MM.1S (cell line): ENCODE results near the gene KLHDC8A.

Experiments
- DNase-seq: peaks from one replicate; pipeline ENCODE4 v3.0.0-alpha.2; 2015
- H2AFZ ChIP-seq: fragments of 300-600 bp; sonication (generic); 2 replicates; pipeline ENCODE4 v1.6.0; 2016; ENCODE audit warnings: antibody characterized with exemption, low read length
- H3F3A ChIP-seq: fragments of 300-600 bp; sonication (generic); 2 replicates; pipeline ENCODE4 v1.6.1; 2016; ENCODE audit warnings: mild to moderate bottlenecking, antibody characterized with exemption, low read length, moderate library complexity, mixed read lengths; ENCODE audit not compliant: insufficient read depth
- H3K27ac ChIP-seq: fragments of 300-600 bp; sonication (generic); 2 replicates; pipeline ENCODE4 v1.5.1; 2016; ENCODE audit warnings: mild to moderate bottlenecking, low read length
- H3K27me3 ChIP-seq: fragments of 300-600 bp; sonication (generic); replicated peaks from 2 replicates; pipeline ENCODE4 v1.6.0; 2016; ENCODE audit warnings: low read length; ENCODE audit not compliant: insufficient read depth
- H3K36me3 ChIP-seq: fragments of 300-600 bp; sonication (generic); replicated peaks from 2 replicates; pipeline ENCODE4 v1.6.1; 2016; ENCODE audit warnings: mild to moderate bottlenecking, low read length, mixed read lengths; ENCODE audit not compliant: insufficient read depth
- H3K4me1 ChIP-seq: fragments of 300-600 bp; sonication (generic); 2 replicates; pipeline ENCODE4 v1.6.1; 2016; ENCODE audit warnings: low read length, mixed read lengths
- H3K4me2 ChIP-seq: fragments of 300-600 bp; sonication (generic); 2 replicates; pipeline ENCODE4 v1.6.0; 2016; ENCODE audit warnings: low read depth, low read length
- H3K4me3 ChIP-seq: fragments of 300-600 bp; sonication (generic); 2 replicates; pipeline ENCODE4 v1.5.1; 2016; ENCODE audit warnings: low read length, mixed read lengths
- H3K79me2 ChIP-seq: fragments of 300-600 bp; sonication (generic); 2 replicates; pipeline ENCODE4 v1.6.1; 2016; ENCODE audit warnings: mixed run types, low read length, mixed read lengths
- H3K9ac ChIP-seq: fragments of 300-600 bp; sonication (generic); 2 replicates; pipeline ENCODE4 v1.6.1; 2016; ENCODE audit warnings: low read length, mixed read lengths
- H3K9me2 ChIP-seq: fragments of 300-600 bp; sonication (generic); replicated peaks from 2 replicates; pipeline ENCODE4 v1.6.1; 2016; ENCODE audit warnings: mild to moderate bottlenecking, low read length, mixed read lengths; ENCODE audit not compliant: insufficient read depth
- H3K9me3 ChIP-seq: fragments of 300-600 bp; sonication (generic); replicated peaks from 2 replicates; pipeline ENCODE4 v1.6.1; 2016; ENCODE audit warnings: mild to moderate bottlenecking, low read length, mixed read lengths; ENCODE audit not compliant: insufficient read depth
- H4K20me1 ChIP-seq: fragments of 300-600 bp; sonication (generic); 2 replicates; pipeline ENCODE4 v1.6.1; 2016; ENCODE audit warnings: mild to moderate bottlenecking, low read length, moderate library complexity, mixed read lengths; ENCODE audit not compliant: insufficient read depth
- EZH2 ChIP-seq: fragments of 300-600 bp; sonication (generic); optimal IDR thresholded peaks from 2 replicates; pipeline ENCODE3; 2017; ENCODE audit warnings: low read depth, mild to moderate bottlenecking, antibody characterized with exemption, low read length, mixed read lengths
- EZH2phosphoT487 ChIP-seq: fragments of 300-600 bp; sonication (generic); IDR thresholded peaks from 2 replicates; pipeline ENCODE4 v1.6.1; 2018; ENCODE audit warnings: antibody characterized with exemption, low read length
- TF ChIP-seq, protein P1 (sequence below): fragments of 300-600 bp; sonication (generic); IDR thresholded peaks from 2 replicates; pipeline ENCODE4 v1.5.1; 2016; ENCODE audit warnings: antibody characterized with exemption, low read length, mixed read lengths

The KLHDC8A gene

DNA sequence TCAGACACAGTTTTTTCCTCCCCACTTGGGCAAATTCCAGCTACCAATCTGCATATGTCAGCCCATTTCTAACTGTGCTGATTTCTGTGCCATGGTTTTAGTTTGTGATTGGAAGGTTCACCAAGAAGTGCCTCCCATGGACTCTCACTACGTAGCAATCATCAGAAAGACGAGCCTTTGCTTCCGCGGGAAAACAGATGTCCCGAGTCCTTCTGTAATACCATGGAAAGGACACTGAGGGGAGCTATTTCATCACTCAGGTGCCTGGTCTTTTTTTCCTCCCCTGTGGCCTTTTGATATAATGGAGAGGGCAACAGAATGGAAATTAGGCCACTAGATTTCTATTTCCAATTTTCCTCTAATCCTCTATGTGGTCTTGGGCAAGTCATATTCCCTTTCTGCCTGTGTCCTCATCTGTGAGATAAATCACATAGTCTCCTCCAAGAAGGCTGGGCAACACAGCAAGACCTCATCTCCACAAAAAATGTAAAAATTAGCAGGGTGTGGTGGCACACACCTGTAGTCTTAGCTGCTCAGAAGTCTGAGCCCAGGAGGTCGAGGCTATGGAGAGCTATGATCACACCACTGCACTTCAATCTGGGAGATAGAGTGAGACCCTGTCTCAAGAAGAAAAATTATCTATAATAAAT, 40.4 kb upstream of the KLHDC8A start:
- no peak overlapping the region for H3K4me2 ChIP-seq
- no peaks in the 10 kb centered on the region for H3K36me3 ChIP-seq
- no peak overlapping the region for H3K27ac ChIP-seq
- no peaks in the 10 kb centered on the region for H3K9me2 ChIP-seq
- H3K4me1 ChIP-seq = no peaks in the 10 kb centered on the region
- no peaks in the 10 kb centered on the region for H3K79me2 ChIP-seq
- no peak overlapping the region for H3K9ac ChIP-seq
- no peaks in the 10 kb centered on the region for H3K9me3 ChIP-seq
- TF ChIP-seq EZH2 (no peak), EZH2phosphoT487 (no peak)
- TF ChIP-seq, protein P1, sequence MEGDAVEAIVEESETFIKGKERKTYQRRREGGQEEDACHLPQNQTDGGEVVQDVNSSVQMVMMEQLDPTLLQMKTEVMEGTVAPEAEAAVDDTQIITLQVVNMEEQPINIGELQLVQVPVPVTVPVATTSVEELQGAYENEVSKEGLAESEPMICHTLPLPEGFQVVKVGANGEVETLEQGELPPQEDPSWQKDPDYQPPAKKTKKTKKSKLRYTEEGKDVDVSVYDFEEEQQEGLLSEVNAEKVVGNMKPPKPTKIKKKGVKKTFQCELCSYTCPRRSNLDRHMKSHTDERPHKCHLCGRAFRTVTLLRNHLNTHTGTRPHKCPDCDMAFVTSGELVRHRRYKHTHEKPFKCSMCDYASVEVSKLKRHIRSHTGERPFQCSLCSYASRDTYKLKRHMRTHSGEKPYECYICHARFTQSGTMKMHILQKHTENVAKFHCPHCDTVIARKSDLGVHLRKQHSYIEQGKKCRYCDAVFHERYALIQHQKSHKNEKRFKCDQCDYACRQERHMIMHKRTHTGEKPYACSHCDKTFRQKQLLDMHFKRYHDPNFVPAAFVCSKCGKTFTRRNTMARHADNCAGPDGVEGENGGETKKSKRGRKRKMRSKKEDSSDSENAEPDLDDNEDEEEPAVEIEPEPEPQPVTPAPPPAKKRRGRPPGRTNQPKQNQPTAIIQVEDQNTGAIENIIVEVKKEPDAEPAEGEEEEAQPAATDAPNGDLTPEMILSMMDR = peak; percentile 95
- H4K20me1 ChIP-seq = no peaks in the 10 kb centered on the region
- H3K4me3 ChIP-seq = no peak overlapping the region
- H3K27me3 ChIP-seq = peaks cover 12% of the 10 kb centered on the region; the same call in 1 of the 2 replicates
- H2AFZ ChIP-seq = no peak overlapping the region
- DNase-seq = peak; percentile 68
- no peaks in the 10 kb centered on the region for H3F3A ChIP-seq

DNA sequence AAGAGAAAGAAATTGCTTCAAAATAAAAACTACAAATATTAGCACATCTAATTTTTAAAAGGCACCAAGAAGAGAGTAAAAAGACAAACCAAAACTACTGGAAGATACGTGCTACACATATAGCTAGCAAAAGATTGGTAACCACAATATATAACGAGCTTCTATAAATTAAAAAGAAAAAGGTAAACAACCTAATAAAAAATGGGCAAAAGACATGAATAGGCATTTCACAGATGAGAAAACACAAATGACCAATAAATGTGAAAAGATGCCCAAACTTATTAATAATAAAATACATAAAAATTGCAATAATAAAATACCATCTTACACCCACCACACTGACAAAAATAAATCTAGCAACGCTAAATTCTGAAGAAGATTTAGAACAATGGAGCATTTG, 38.9 kb upstream of the KLHDC8A start:
- Histone ChIP-seq H3F3A (no peaks in the 10 kb centered on the region), H3K9ac (no peak overlapping the region), H3K79me2 (no peaks in the 10 kb centered on the region), H3K36me3 (no peaks in the 10 kb centered on the region), H4K20me1 (no peaks in the 10 kb centered on the region), H3K27ac (no peak overlapping the region), H3K4me3 (no peak overlapping the region), H3K4me2 (no peak overlapping the region), H3K4me1 (no peaks in the 10 kb centered on the region), H3K9me3 (no peaks in the 10 kb centered on the region), H2AFZ (no peak overlapping the region), H3K27me3 (peaks cover 12% of the 10 kb centered on the region; the same call in 1 of the 2 replicates), H3K9me2 (no peaks in the 10 kb centered on the region)
- DNase-seq = no peak
- TF ChIP-seq EZH2 (no peak), EZH2phosphoT487 (no peak)
- TF ChIP-seq, protein P1 = no peak

DNA sequence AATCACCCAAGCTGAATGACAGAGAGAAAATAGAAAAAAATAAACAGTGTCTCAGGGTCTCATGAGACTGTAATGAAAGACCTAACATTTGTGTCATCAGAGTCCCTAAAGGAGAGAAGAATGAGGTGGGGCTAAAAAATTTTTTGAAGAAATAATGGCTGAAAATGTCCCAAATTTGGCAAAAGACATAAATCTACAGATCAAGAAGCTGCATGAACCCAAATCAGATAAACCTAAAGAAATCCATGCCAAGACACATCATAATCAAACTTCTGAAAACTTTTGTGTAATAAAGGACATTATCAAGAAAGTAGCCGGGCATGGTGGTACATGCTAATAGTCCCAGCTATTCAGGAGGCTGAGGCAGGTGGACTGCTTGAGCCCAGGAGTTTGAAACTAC, 35.9 kb upstream of the KLHDC8A start:
- Histone ChIP-seq H3K4me1 (no peaks in the 10 kb centered on the region), H3K9me2 (no peaks in the 10 kb centered on the region), H2AFZ (no peak overlapping the region), H3K27me3 (peaks cover 12% of the 10 kb centered on the region; the same call in 1 of the 2 replicates), H3K79me2 (no peaks in the 10 kb centered on the region), H3K4me2 (no peak overlapping the region), H3K9ac (no peak overlapping the region), H3K27ac (no peak overlapping the region), H3F3A (no peaks in the 10 kb centered on the region), H3K9me3 (no peaks in the 10 kb centered on the region), H4K20me1 (no peaks in the 10 kb centered on the region), H3K36me3 (no peaks in the 10 kb centered on the region), H3K4me3 (no peak overlapping the region)
- no peak for TF ChIP-seq EZH2
- no peak for DNase-seq

DNA sequence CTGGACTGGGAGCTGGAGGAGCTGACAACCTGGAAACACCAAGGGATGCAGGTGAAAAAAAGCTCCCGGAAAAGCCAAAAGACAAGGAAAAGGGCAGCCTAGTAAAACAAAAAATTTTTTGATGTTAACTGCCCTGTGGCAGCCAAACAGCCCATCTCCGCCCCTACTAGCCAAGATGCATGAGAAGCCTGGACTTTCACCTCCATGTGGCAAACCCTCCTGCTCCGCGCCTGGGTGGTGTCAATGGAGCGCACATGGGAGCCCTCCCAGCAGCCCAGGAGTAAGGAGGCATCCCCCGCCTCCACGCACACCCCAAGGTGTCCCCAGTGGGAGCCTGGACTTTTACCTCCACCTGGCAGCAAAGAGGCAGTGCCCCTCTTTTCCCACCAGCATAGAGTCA, 34.7 kb upstream of the KLHDC8A start:
- H3K9ac ChIP-seq = no peak overlapping the region
- H3K4me3 ChIP-seq = no peak overlapping the region
- no peaks in the 10 kb centered on the region for H3K9me2 ChIP-seq
- TF ChIP-seq EZH2phosphoT487 (no peak), EZH2 (no peak)
- TF ChIP-seq, protein P1 = no peak
- no peak overlapping the region for H2AFZ ChIP-seq
- H3K27ac ChIP-seq = no peak overlapping the region
- H3K27me3 ChIP-seq = peaks cover 8% of the 10 kb centered on the region; the same call in 1 of the 2 replicates
- no peaks in the 10 kb centered on the region for H3K79me2 ChIP-seq
- DNase-seq = no peak
- H4K20me1 ChIP-seq = no peaks in the 10 kb centered on the region
- H3K4me1 ChIP-seq = no peaks in the 10 kb centered on the region
- H3F3A ChIP-seq = no peaks in the 10 kb centered on the region
- H3K4me2 ChIP-seq = no peak overlapping the region
- H3K36me3 ChIP-seq = no peaks in the 10 kb centered on the region
- H3K9me3 ChIP-seq = no peaks in the 10 kb centered on the region
